HG03108 (cell line): ENCODE data around the gene KSR1.

Experiments used
- ATAC-seq: cut with Tn5 transposase; IDR thresholded peaks from one replicate; pipeline ENCODE4 v1.9.1; 2021; ENCODE audit warnings: moderate library complexity; ENCODE audit not compliant: unreplicated experiment

KSR1 gene

DNA sequence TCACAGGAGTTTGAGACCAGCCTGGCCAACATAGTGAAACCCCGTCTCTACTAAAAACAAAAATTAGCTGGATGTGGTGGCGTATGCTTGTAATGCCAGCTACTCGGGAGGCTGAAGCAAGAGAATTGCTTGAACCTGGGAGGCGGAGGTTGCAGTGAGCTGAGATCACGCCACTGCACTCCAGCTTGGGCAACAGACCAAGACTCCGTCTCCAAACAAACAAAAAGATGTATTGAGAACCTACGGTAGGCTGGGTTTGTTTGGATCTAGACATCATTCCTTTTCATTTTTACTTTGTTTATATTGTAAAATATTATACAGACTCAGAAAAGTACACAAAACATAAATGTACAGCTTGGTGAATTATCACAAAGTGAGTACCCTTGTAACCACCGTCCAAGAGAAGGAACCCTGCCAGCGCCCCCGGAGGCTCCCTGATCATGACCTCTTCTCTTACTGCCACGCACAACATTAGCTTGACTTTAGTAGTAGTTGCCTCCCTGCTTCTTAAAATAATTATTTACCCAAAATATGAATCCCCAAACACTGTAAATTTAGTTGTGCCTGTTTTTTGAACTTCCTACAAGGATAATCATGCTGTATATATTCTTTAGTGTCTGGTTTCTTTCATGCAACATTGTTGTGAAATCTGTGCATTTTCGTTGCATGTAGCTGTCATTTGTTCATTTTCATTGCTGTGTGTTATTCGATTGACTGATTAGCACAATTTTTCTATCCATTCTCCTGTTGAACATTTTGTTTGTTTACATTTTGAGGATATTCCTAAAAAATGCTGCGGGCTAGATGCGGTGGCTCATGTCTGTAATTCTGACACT lies 56.5 kb downstream of the KSR1 start:
- ATAC-seq: no peak

DNA sequence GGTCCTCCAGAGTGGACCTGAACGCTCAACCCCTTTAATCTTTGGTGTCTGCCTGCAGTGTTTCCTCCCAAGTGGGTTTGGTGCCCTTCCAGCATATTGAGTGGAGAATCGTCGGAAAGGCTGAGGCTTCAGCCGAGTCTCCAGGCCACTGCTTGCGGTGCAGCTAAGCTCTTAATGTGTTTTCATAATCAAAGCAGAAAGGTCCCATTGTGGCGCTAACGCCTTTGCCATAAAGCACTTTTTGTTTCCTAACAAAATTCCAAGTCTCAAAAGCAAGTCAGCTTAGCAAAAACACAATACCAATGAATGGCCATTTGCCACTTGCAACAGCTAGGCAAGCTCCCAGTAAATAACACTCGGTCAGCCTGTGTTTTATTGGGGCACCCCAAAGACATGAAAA lies 57.6 kb downstream of the KSR1 start:
- ATAC-seq: no peak

DNA sequence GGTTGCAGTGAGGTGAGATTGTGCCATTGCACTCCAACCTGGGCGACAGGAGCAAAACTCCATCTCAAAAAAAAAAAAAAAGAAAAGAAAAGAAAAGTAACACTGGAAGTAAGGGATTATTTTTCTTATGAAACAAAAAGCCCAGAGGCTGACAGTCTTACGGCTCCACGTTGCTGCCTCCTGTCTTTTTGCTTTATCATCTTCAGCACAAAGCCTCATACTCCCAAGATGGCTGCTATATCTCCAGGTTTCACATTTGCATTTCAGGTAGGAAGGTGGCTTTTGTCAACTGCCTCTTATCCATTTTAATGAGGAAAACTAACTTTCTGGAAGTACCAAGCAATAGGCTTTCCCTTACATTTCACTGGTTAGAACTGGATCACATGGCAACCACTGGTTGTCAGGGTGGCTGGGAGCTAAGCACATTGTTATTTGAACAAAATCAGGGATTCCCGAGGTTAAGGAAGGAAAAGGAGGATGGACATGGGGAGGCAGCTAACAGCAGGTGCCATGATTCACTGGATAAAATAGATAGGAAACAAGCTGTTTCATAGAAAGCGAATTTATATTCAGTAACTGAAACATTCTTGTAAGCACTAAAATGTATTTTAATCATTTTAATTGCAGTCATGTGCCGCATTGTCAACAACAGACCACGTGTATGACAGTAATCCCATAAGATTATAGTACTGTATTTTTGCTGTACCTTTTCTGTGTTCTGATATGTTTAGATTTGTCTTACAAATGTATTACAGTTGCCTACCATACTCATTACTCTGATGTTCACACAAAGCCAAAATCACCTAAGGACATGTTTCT lies 58.6 kb downstream of the KSR1 start:
- ATAC-seq: no peak

DNA sequence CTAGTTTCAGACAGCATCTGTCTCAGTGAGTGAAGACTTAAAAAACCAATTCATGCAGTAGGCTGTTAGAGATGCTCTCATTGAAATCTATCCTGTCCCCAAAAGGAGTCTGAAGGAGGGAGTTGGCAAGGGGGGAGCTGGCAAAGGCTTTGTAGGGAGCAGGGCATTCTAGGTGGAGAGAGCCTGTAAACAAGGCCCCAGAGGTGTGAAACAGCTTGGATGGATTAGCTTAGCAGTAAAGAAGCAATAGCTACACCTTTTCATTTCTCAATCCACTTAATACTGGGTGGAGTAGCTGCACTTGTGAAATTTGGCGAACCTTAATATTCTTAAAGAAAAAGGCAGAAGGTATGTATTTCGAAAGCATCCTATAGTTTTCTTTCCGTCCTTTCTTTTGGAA lies 61.8 kb downstream of the KSR1 start:
- ATAC-seq: no peak

DNA sequence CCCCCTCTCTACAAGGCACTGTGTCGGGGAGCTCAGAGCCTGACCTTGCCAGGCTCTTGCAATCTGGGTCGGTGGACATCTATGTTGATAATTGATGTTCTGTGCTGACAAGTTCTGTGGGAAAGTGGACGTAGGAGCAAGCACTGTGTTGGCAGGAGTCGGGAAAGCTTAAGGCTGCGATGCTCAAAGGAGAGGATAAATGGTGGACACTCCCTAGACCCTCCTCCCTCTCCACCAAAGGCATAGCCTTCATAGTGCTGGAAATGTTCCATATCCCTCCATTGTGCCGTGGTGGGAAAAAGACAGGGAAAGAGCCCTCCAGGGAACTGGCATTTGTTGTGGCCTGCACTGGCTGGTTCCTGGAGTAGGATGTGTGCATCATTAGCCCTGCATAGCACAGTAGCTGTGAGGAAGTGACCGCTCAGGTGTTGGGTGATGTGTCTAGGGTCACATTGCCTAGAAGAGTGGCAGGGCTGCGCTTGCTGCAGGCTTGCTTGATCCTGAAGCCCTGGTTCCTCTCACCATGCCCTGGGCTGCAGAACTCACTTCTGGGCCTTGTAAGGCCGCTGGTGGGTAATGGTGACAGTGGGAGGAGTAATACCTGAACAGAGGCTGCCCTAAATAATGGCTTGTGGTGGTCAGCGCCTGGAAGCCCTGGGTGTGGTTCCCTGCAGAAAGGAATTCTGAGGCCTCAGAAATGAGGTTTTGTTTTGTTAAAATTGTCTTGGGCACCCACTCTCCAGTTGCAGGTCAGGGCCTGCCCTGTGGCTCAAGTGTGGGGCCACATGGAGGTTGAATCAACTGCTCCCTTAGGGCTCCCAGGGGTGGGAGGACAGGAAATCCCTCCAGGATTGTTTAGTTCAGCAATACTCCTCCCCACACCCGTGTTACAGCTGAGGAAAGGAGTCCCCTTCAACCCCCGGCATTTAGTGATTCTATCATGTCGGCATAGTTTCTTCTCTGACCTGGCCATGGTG lies 62.6 kb downstream of the KSR1 start:
- ATAC-seq: no peak

DNA sequence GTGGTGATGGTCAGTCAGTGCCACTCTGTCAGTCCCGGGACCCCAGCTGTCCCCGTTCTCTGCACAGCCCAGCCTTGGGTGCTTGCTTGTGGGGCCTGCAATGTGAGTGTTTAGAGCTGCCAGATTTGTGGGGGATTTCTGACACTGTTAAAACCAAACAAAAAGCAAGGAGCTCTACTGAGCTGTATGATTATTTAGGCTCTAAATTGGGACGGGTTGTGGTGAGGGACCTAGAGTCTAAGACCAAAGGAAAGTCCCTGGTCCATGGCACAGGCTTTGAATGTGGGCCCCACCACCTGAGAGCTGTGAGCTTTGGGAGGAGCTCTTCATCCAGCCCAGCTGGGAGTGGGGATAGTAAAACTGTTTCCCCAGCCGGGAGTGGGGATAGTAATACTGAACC lies 63.3 kb downstream of the KSR1 start:
- no peak for ATAC-seq

- no peak for ATAC-seq
Observed at GRCh38 chr17:27520491-27521185, 64.4 kb downstream of the KSR1 start.

DNA sequence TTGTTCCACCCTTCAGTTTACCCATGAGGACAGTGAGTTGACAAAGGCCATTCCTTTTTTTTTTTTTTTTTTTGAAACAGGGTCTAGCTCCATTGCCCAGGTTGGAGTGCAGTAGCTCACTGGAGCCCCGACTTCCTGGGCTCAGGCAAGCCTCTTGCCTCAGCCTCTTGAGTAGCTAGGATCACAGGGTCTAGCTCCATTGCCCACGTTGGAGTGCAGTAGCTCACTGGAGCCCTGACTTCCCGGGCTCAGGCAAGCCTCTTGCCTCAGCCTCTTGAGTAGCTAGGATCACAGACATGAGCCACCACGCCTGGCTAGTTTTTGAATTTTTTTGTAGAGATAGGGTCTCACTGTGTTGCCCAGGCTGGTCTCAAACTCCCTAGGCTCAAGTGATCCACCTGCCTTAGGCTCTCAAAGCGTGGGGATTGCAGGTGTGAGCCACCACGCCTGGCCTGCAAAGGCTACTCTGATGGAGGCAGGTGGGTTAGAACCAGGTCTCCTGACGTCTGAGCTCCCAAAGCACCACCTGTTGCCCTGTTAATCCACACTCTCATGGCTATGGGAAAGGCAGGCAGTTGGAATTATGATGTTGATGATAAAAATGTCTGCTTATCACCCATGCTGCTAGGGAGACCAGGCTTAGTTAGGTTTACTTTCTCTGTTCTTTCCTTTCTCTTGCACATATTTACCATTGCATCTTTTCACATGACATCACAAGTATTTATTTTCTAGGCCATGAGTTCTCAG lies 65.2 kb downstream of the KSR1 start:
- no peak for ATAC-seq

GRCh38 chr17:27522028-27522635 lies 65.9 kb downstream of the KSR1 start:
- ATAC-seq: no peak

DNA sequence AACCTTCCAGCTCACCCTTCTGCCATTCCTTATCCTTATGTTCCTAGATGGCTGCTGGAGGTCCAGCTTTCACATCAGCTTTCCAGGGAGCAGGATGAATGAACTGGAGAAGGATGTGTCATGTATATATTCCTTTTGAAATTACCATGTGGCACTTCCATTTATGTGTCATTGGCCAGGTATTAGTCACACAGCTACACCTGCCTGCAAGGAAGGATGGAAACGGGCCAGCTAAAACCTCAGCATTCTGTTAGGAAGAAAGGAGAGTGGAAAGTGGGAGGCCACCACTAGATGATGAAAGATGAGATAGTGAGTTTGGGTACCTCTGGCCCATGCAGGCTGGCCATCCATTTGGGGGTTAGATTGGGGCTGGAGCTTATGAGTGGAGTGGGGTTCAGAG lies 67.5 kb downstream of the KSR1 start:
- ATAC-seq: no peak

DNA sequence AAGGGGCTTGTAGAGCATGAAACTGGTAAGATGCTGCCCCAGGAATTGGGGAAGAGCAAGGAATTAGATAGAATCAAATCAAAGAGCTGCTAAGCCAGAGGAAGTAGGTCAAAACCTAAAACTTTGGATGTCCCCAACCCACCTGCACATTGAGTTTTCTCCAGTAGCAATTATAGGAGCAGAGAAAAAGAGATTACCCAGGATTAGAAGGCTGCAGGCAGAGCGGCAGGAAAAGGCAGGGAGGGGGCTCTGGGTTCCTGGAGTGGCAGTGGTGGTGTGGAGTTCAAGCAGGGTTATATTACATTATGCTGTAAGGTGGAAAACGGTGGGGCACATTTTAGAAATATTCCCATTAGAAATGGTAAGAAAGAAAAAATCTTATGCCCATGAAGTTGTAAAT lies 68.3 kb downstream of the KSR1 start:
- ATAC-seq: no peak

DNA sequence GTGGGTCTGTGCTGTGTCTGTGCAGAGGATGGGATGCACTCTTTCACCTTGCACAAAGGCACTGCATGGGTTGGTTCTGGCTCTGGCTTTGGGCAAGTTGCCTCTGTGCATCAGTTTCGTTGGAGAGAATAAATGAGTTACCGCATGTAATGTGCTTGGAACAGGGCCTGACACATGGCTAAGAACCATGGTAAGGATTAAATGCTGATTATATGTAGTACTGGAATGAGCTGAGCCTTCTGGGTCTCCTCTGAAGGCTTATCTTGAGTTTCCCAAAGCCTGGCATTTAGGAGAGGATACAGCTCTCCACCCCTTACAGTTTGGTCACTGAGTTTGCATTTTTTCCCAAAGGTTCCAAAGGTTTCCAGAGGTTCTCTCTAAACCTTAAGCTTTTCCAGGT lies 69.1 kb downstream of the KSR1 start:
- ATAC-seq: no peak

- ATAC-seq: no peak
Observed at GRCh38 chr17:27525836-27526603, 69.8 kb downstream of the KSR1 start.

GRCh38 chr17:27526604-27527002 lies 70.4 kb downstream of the KSR1 start:
- peak; percentile 30 for ATAC-seq

DNA sequence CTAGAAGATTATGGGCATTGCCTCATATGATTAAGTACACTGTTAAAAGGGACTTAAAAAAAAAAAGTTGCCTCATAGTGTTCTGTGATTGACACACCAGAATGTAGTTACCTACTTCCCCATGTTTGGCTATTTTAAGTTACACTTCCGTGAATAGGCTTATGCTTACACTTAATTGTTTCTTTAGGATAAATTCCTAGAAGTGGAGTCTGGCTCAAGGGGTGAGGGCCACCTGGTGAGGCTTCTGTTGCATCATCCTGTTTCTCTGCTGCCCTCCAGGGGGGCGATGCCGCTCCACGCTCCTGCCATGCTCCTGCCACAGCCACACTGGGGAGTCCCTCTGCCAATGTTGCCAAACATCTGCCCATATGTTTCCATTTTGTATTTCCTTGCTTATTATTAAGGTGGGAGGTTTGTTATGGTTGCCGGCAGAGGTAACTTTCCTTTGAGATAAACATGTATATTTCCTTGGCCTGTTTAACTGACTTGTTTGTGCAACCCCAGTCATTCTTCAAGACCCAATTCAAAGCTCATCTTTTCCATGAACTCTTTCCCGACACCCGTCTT lies 73.1 kb downstream of the KSR1 start:
- no peak for ATAC-seq

DNA sequence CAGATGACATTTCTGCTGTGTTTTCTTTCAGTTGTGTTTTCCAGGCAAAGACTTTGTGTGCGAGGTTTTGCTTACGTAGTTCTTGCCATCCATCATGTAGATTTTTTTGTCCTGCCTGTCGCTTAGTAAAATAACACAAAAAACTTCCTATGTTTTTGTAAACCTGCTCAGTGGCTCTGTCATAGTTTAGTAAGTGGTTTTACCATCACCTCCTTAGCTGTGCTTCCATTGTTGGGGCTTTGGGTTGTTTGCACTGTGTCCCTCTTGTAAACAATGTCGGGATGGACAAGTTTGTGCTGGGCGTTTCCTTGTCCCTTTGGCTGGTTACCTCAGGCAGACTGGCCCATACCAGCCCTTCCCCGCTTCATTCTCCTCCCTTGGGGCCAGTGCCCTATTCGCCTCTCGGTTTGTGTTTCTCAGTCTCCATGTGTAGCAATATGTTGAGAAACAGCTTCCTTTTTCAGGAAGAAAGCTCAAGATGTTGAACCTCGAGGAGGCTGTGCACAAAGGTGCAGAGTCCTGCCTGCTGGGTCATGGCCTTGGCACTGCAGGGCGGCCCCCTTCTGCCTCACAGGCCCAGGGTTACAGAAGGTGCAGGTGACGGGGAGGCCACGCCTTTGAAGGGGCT lies 74.6 kb downstream of the KSR1 start:
- peak; percentile 40 for ATAC-seq

GRCh38 chr17:27531469-27531961 lies 75.3 kb downstream of the KSR1 start:
- ATAC-seq: peak; percentile 20
